GM18909 (cell line): ENCODE results near the gene BPI.
"Not testable (repeated sequence)": the region's sequence is repeated elsewhere in the genome, so short reads cannot be mapped to it uniquely, and the experiment has no call there.

Experiments used
- ATAC-seq: cut with Tn5 transposase; IDR thresholded peaks from one replicate; pipeline ENCODE4 v1.9.1; 2021; ENCODE audit warnings: mild to moderate bottlenecking; ENCODE audit not compliant: unreplicated experiment, poor library complexity

Gene BPI

DNA sequence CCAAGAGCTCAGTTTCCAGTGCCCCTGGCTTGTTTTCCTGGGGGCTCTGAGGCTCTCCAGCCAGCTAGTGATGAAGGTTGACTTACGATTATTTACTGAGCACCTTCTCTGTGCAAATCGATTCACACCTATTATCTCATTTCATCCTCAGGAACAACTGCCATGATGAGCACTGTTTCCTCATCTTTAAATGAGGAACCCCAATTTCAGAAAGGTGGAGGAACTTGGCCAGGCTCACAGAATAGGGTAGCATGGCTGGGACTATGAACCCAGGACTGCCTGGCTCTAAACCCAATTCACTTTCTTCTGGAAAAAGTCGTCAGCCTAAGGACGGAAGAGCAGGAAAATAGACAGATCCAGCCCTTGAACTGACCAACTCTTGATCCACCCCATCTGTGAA, 3.5 kb upstream of the BPI start:
- ATAC-seq = no peak

DNA sequence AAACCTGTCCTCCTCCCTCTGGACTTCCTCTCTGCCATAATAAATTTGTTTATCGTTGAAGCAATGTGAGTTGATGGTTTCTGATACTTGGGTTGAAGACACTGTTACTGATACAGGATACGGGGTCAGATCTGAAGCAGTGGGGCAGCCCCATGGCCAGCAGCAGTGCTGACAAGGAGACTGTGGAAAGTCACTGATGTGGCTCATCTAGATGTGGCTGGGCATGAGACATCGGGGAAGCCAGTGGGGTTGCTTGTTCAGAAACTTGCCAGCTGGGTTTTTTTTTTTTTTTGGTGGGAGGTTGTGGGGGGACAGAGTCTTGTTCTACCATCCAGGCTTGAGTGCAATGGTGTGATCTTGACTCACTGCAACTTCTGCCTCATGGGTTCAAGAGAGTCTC, 2.6 kb upstream of the BPI start:
- ATAC-seq = no peak

DNA sequence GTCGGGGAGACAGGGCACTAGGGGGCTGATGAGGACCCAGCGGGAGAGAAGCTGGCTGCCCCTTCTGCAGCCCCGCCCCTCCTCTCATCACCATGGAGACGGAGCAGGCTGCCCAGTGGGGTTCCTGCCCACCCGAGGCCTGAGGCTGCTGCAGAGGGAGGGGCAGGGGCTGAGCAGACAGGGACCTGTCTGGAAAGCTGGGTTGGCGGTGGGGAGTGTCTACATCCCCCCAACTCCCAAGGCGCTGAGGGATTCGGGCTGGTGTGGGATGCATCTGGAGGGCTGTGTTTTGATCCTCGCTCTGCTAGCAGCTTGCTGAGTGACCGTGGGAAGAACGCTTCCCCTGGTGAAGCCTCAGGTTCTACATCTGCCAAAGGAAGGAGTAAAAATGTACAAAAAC, 1.2 kb upstream of the BPI start:
- no peak for ATAC-seq

DNA sequence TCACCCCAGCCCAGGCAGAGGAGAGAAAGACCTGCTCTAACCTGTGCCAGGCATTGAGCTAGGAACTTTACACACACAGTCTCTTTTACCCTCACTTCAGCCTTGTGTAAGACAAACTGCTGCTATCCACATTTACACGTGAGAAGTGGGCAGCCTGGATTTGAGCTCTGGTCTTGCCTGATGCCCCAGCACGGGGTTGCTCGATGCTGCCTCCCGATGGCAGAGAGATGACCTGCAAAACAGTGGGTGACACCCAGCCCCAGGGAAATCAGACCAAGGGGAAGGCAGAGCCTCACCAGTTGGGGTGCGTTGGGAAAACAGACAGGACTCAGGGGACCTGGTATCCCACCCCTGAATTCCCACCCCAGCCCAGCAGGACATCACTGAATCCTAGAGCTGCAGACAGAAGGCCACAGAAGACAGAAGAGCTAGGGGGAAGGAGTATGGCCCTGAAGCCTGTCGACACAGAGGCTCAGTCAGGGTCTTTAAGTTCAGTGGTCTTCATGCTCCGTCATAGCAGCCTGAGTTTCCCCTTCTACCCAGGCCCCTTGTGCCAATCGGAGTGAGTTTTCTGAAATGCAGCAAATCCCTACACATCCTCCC, 990 bp downstream of the BPI start:
- no peak for ATAC-seq

DNA sequence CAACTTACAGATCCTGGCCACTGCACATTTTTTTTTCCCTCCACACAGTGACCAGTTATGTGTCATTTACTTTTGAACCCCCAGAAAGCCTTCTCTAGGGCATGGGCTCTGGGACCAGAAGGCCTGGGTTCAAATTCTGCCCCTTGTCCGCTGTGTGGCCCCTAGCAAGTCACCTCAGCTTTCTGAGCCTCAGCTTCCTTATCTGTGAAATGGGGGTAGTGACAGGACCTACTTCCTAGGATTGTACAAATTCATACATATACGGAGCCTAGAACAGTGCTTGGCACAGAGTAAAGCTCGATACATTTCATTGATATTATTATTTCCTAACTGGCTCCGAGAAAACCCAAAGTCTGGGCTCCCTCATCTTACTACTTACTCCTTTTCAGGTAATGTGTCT, 1.6 kb downstream of the BPI start:
- ATAC-seq = no peak

DNA sequence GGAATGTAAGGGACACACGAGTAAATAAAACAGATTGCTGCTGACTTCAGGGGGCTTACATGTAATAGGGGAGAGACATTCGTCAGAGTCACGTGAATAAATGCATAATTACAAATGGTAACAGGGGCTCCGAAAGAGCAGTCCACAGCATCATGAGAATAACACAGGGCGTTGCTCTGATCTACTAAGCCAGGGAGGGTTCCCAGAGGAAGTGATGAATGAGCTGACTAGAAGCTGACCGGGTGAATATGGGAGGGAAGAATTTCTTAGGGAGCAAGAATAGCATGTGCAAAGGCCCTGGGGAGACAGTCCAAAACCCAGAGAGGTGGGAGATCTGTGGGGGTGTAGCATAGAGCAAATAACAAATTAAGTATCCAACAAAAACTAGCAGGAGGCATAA, 2.4 kb downstream of the BPI start:
- no peak for ATAC-seq

DNA sequence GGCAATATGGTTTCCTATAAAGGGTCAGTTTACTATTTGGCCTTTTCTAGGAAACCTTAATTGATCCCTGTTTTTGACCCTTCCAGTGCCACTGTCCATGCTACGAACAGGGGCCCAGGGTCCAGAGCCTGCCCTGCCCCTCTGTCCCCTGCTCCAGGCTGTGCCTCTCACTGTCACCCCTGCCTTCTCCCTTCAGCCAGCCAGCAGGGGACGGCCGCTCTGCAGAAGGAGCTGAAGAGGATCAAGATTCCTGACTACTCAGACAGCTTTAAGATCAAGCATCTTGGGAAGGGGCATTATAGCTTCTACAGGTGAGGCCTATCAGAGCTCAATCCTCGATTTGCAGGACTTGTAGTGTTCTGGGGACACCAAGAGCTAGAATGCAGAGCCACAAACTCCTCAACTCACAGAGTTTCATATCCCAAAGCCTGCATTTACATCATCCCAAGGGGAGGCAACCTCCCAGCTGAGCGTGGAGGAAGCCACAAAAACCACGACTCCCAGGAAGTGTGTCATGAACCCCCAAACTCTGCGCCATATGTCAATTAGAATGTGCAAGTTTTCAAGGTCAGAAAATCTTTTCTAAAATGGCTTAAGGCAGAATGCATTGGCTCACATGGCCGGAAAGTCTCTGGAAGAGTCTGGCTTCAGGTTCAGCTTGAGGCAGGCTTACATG, 3.6 kb downstream of the BPI start:
- no peak for ATAC-seq

DNA sequence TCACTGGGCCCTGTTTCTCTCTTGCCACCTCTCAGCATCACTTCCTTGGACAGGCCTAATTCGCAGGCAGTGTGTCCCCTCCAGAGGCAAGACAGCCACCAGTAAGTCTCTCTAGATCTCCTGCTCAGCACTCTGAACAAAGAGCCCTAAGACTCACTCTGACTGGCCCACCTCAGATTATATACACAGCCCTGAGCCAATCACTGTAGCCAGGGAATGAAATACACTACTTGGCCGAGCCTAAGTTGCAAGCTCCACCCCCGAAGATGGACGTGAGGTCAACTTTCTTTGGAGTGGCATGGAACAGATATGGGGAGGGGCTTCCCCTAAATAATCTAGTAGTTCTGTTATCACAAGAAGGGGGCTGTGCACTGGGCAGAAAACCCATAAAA, 4.1 kb downstream of the BPI start:
- ATAC-seq = no peak

DNA sequence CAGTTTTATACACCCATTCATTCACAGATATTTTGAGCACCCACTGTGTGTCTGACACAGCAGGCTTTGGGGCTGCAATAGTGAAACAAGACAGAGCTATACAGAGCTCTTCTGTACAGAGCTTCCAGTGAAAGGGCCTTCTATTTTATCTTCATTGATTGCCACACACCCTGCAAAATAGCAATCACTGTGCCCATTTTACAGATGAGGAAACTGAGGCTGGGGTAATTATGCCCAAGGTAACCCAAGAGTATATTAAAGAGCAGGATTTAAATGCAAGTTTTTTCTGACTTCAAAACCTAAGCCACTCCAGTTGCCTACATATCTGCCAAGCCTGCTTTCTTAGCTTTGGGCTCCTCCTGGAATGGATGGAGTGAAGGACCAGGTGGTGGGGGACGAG, 4.5 kb downstream of the BPI start:
- no peak for ATAC-seq

DNA sequence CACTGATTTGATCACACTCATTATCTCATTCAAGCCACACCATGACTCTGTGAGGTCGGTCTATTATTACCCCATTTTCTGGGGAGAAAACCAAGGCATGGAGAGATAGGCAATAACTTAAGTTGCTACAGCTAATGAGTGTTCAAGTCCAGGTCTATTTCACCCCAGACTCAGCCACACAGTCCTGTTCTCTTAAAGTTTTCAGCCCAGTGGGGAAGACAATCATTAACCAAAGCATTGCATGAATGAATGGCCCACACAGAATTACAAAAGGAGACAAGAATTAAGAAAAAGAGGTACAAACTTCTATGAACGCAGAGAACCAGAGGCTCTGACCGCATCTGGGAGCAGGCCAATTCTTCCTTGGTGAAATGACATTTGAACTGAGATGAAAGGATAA, 7.1 kb downstream of the BPI start:
- ATAC-seq = no peak

DNA sequence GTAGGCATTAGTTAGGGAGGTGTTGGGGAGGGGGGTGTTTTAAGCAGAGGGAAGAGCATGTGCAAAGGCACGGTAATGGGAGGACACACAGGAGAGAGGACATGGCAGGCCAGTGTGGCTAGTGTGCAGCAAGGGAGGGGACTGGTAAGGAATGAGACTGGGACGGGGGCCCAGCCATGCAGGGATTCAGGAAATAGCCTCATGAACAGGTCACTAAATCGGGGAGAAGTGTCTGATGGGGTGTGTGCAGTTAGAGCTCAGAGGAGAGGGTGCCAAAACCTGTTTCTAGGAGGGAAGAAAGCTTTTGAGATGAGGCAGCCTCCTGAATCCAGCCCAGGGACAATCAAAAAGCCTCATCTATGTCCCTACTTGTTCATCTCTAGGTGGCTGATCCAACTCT, 7.5 kb downstream of the BPI start:
- ATAC-seq = no peak

DNA sequence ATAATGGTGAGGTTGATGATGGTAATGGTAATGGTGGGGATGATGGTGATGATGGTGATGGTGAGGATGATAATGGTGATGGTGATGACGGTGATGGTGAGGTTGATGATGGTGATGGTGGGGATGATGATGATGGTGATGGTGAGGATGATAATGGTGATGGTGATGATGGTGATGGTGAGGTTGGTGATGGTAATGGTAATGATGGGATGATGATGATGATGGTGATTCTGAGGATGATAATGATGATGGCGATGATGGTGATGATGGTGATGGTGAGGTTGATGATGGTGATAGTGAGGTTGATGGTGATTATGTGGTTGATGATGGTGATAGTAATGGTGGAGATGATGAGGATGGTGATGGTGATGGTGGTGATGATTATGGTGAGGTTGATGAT, 9.7 kb downstream of the BPI start:
- ATAC-seq = no peak

DNA sequence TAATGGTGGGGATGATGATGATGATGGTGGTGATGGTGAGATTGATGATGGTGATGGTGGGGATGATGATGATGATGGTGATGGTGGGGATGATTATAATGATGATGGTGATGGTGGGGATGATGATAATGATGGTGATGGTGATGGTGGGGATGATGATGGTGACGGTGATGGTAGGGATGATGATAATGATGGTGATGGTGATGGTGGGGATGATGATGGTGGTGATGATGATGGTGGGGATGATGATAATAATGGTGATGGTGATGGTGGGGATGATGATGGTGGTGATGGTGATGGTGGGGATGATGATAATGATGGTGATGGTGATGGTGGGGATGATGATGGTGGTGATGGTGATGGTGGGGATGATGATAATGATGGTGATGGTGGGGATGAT, 10.4 kb downstream of the BPI start:
- ATAC-seq = not testable (repeated sequence)

DNA sequence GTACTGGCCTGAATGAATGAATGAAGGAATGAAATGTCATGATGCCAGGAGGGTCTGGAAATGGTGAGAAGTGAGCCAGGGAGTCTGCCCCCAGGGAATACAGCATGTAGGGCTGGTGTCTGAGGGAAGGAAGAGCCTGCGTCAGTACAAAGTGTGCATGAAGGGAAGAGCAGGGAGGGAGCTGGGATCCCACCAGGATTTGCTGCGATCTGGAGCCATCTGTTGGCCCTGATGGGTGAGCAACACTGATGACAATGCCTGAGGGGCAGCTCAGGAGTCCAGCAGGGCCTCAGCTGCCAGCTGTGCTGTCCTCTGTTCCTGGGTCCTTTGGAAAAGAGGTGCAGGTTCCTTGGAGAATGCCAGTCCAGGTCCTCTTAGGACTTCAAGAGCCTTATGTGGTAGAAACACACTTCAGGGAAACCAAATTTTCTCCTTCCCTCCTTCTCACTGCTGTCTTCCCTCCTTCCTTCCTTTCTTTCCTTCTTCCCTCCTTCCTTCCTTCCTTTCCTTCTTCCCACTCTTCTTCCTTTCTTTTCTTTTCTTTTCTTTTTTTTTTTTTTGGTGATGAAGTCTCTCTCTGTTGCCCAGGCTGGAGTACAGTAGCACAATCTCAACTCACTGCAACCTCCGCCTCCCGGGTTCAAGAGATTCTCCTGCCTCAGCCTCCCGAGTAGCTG, 11.5 kb downstream of the BPI start:
- ATAC-seq = no peak

DNA sequence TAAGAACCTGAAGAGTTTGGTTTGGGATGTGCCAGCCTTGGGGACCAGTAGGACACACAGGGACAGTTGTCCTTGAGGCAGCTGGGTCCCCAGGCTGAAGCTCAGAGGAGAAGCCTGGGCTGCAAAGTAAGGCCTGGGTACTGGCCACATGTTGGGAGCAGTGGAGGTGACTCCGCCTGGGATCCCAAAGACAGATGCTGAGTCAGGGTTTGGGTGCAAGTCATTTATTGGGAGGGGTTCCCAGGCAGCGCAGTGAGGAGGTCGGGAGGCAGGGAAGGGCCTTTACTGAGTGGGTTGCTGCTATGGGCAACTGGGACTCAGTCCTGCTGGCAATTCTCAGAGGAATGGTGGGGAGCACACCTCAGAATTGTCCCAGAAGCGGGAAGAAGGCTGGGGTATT, 12.4 kb downstream of the BPI start:
- no peak for ATAC-seq

DNA sequence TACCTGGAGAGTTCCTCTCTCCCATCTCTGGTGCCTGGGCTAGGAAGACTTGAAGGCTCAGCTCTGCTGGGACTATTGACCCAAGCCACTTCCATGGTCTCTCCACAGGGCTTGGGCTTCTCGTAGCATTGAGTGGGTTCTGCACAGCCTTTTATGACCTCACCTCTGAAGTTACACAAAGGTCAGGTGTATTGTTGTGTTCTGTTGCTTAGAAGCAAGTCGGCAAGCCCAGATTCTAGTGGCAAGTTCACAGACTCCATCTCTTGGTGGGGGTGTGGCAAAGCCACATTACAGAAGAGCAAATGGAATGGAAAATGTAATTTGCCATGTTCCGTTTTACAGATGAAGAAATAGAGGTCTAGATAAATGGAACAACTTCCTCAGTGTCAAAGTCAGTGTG, 13.5 kb downstream of the BPI start:
- ATAC-seq = no peak

DNA sequence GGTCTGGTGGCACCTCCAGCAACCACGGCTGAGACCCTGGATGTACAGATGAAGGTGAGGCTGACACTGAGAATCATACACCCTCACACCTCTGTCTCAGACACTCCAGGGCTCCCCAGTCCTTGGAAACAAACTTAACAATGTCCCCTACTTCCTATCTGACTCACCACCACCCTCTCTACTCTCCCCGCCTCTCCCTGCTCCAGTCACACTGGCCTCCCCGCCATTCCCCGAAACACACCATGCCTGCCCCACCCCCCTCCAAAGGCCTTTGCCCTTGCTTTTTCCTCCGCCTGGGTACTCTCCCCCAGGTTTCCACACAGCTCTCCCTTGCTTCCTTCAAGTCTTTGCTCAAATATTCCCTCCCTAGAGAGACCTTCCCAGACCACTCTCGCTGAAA, 16.3 kb downstream of the BPI start:
- no peak for ATAC-seq

DNA sequence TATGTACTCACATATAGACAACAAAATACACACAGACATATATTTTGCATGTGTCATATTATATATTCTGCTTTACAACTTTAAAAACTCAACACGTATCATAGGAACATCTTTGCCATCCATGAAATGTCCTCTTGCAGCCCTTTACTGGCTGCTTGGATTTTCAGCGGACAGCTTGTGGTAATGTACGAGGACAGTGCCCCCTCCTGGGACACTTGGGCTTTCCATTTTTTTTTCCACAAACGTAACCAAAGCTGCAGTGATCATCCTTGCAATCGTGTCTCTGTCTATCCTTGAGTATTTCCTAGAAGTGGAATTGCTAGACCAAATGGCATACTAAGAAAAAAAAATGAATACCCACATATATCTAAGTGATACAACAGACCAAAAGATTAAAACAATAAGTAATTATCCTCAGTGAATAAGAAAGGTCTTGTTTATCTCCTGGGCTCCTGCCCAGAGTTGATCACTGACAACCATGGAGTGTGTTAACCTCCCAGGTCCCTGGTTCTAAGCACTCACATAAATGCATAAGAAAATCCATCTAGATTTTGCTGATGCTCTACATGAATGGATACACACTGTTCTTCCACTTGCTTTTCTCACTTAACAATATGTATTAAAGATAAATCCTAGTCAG, 18.1 kb downstream of the BPI start:
- ATAC-seq = no peak

DNA sequence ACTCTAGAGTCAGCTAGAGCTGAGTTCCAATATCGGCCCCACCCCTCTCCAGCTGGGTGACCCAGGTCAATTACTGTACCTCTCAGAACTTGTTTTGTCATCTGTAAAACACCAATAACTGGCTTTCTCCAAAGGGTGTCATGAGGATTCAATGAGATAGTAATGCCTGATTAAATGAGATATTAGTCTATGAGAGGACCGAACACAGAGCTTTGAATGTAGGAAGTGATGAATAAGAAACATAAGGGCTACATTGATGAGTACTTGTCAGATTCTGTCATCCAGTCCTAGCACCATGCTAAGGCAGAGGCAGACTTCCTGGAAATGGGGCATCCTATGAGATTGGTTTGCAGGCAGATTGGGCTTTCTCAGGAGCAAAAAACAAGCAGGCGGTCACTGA, 20.2 kb downstream of the BPI start:
- no peak for ATAC-seq

DNA sequence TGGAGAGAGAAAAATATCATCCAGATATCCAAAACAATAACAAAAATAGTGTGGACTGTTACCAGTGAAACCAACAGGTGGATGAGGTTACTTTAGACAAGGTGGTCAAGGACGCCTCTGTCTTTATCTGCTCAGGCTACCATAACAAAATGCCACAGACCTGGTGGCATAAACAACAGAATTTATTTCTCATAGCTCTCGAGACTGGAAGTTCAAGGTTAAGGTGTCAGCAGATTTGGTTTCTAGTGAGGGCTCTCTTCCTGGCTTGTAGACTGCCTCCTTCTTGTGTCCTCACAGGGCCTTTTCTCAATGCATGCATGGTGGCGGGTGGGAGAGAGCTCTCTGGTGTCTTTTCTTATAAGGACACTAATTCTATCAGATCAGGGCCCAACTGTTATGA, 21.2 kb downstream of the BPI start:
- ATAC-seq = no peak

DNA sequence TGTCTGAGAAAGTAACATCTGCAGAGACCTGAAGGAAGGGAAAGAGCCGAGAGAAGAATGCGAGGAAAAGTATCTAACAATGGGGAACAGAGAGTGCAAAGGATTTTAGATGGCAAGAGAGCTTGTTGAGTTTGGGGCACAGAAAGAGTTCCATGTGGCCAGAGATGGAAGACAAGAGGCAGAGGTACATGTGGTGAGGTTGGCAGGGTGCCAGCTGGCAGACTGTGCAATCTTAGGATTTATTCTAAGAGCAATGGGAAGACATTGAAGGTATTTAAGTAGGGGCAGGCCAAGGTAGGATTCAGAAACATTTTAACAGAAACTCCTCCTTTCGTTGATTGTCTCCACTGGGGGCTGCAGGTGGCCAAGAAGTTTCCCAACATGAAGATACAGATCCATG, 21.9 kb downstream of the BPI start:
- ATAC-seq = no peak

DNA sequence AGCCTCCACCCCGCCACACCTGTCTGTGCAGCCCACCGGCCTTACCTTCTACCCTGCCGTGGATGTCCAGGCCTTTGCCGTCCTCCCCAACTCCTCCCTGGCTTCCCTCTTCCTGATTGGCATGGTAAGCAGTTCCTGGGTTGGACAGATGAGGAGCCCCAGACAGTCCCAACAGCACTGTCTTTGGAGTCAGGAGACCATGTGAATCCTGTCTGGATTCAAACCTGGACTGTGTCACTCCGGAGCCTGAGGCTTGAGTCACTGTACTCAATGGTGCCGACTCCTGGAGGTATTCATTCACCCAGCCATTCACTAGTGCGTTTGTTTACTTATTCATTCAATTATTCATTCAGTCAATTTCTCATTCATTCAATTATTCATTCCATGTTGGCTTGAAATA, 22.4 kb downstream of the BPI start:
- ATAC-seq = no peak
